GM12878 (cell line): ENCODE results near the gene ITCH. TPM values are rescaled to one million over a fixed set of nuclear protein-coding genes. Genes with fewer than 3 reads are reported as not detected.

ENCODE experiments used
- BHLHE40 ChIP-seq, 2 experiments: fragments of 450-650 bp in 1 of 2; IDR thresholded peaks; 2 replicates each; pipeline ENCODE4 v1.6.1; 2011 to 2017; ENCODE audit warnings: low read depth in 2 of 2, borderline replicate concordance in 1 of 2, improper control_type of control experiment in 1 of 2, low read length in 1 of 2, mild to moderate bottlenecking in 1 of 2
- CEBPB ChIP-seq, 2 experiments: fragments of 150-350 bp in 1 of 2; IDR thresholded peaks; 2 replicates each; pipeline ENCODE4 v1.6.1; 2012 to 2014; ENCODE audit warnings: low read depth in 2 of 2, low read length in 2 of 2, borderline replicate concordance in 1 of 2, inconsistent platforms in 1 of 2
- CHD4 ChIP-seq: fragments of 200-600 bp; sonication (generic); IDR thresholded peaks from 2 replicates; pipeline ENCODE4 v1.6.1; 2016; ENCODE audit warnings: mild to moderate bottlenecking
- EED ChIP-seq: sonication (generic); IDR thresholded peaks from 2 replicates; pipeline ENCODE4 v1.6.1; 2016; ENCODE audit warnings: antibody characterized with exemption, low read depth
- ETV6 ChIP-seq, 2 experiments: fragments of 450-650 bp in 1 of 2; IDR thresholded peaks in 1 of 2; conservative IDR thresholded peaks in 1 of 2; 2 replicates each; pipeline ENCODE4 v1.6.1; 2014; ENCODE audit warnings: antibody characterized with exemption in 1 of 2, borderline replicate concordance in 1 of 2, low read depth in 1 of 2, mild to moderate bottlenecking in 1 of 2, moderate library complexity in 1 of 2
- EZH2 ChIP-seq: IDR thresholded peaks from 2 replicates; pipeline ENCODE4 v1.6.1; 2012; ENCODE audit warnings: low read depth, mild to moderate bottlenecking, control low read depth, inconsistent platforms, low read length, borderline replicate concordance; ENCODE audit not compliant: control insufficient read depth
- GABPA ChIP-seq: IDR thresholded peaks from 2 replicates; pipeline ENCODE4 v1.6.1; 2014; ENCODE audit warnings: antibody characterized with exemption, low read depth, mild to moderate bottlenecking, inconsistent platforms
- IKZF2 ChIP-seq, 2 experiments: fragments of 450-650 bp; IDR thresholded peaks; 2 replicates each; pipeline ENCODE4 v1.6.1; 2017; ENCODE audit warnings: mild to moderate bottlenecking in 2 of 2, moderate library complexity in 2 of 2
- IRF4 ChIP-seq: IDR thresholded peaks from 2 replicates; pipeline ENCODE4 v1.6.1; 2011; ENCODE audit warnings: low read depth, low read length
- NFYB ChIP-seq: IDR thresholded peaks from 2 replicates; pipeline ENCODE4 v1.6.1; 2011; ENCODE audit warnings: low read depth, mild to moderate bottlenecking, low read length, improper control_type of control experiment, moderate library complexity; ENCODE audit not compliant: insufficient read depth
- NR2F1 ChIP-seq: fragments of 450-650 bp; conservative IDR thresholded peaks from 2 replicates; pipeline ENCODE4 v1.6.1; 2017; ENCODE audit warnings: mild to moderate bottlenecking
- PAX5 ChIP-seq: IDR thresholded peaks from 2 replicates; pipeline ENCODE4 v1.6.1; 2011; ENCODE audit warnings: low read depth, low read length, borderline replicate concordance
- RCOR1 ChIP-seq: conservative IDR thresholded peaks from 2 replicates; pipeline ENCODE4 v1.6.1; 2012; ENCODE audit warnings: low read depth, low read length, improper control_type of control experiment
- TCF3 ChIP-seq: IDR thresholded peaks from 2 replicates; pipeline ENCODE4 v1.6.1; 2012; ENCODE audit warnings: low read depth, mild to moderate bottlenecking, low read length, borderline replicate concordance; ENCODE audit not compliant: insufficient read depth
- ZNF622 ChIP-seq: fragments of 450-650 bp; IDR thresholded peaks from 2 replicates; pipeline ENCODE4 v1.6.1; 2017; ENCODE audit warnings: mild to moderate bottlenecking, inconsistent platforms
- ZZZ3 ChIP-seq: IDR thresholded peaks from 2 replicates; pipeline ENCODE4 v1.6.1; 2011; ENCODE audit warnings: low read depth; ENCODE audit not compliant: control insufficient read depth, insufficient read length
- polyA plus RNA-seq, 11 experiments: library from polyadenylated mRNA; depleted of rRNA in 4 of 11; unstranded in 6 of 11; stranded (reverse) in 5 of 11; fragments of >200 nt; fragmentation: Nextera tagmentation in 4 of 11; fragmentation: Illumina TruSeq in 1 of 11; extraction: Ambion mirVana in 4 of 11; extraction: Trizol in 1 of 11; gene quantifications; 1 replicate in 1 of 11; 2 replicates in 10 of 11; pipeline versions ENCODE4 v1.2.1 to v1.2.3, GENCODE V29; 2011 to 2016; ENCODE audit warnings: inconsistent platforms in 2 of 11, missing spikeins in 2 of 11, low read depth in 1 of 11
- total RNA-seq, 4 experiments: library from RNA; depleted of rRNA in 3 of 4; stranded (reverse); fragments of >200 nt in 3 of 4; fragmentation: Illumina TruSeq in 1 of 4; extraction: Trizol in 1 of 4; gene quantifications; 2 replicates each; pipeline versions ENCODE4 v1.2.1 to v1.2.3, GENCODE V29; 2013 to 2021
- TF ChIP-seq, protein P1 (sequence below): IDR thresholded peaks from 2 replicates; pipeline ENCODE4 v1.6.1; 2012; ENCODE audit warnings: low read length, inconsistent platforms
- TF ChIP-seq, protein P2 (sequence below): fragments of 450-650 bp; IDR thresholded peaks from 2 replicates; pipeline ENCODE4 v1.6.1; 2017; ENCODE audit warnings: mild to moderate bottlenecking, moderate library complexity
- TF ChIP-seq, protein P3 (sequence below): IDR thresholded peaks from 2 replicates; pipeline ENCODE4 v1.6.1; 2012; ENCODE audit warnings: low read depth, low read length, improper control_type of control experiment
- TF ChIP-seq, protein P4 (sequence below): fragments of 450-650 bp; conservative IDR thresholded peaks from 2 replicates; pipeline ENCODE4 v1.6.1; 2017; ENCODE audit warnings: mild to moderate bottlenecking, moderate library complexity
- TF ChIP-seq, protein P5 (sequence below): IDR thresholded peaks from 2 replicates; pipeline ENCODE4 v1.6.1; 2012; ENCODE audit warnings: low read depth, low read length, improper control_type of control experiment

ITCH gene
- total and polyA plus RNA-seq, 10 of the 15 experiments (the other 5 are each of a cell fraction or from before 2014, with no cell fraction given) = 7.5 to 46.1 (median 21.5) TPM

DNA sequence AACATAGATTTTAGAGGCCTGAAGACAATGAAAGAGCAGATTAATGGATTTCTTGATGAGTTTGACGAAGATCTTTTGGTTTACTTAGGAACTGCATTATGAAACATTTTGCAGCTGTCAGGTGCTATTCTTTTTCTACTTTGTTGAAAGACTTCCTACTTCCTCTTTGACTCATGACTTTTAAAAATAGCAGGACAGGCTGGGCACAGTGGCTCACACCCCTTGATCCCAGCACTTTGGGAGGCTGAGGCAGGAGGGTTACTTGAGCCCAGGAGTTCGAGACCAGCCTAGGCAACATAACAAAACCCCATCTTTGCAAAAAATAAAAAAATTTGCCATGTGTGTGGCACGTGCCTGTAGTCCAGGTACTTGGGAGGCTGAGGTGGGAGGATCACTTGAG lies 52.0 kb downstream of the ITCH start (continued):
- TF ChIP-seq, protein P1, sequence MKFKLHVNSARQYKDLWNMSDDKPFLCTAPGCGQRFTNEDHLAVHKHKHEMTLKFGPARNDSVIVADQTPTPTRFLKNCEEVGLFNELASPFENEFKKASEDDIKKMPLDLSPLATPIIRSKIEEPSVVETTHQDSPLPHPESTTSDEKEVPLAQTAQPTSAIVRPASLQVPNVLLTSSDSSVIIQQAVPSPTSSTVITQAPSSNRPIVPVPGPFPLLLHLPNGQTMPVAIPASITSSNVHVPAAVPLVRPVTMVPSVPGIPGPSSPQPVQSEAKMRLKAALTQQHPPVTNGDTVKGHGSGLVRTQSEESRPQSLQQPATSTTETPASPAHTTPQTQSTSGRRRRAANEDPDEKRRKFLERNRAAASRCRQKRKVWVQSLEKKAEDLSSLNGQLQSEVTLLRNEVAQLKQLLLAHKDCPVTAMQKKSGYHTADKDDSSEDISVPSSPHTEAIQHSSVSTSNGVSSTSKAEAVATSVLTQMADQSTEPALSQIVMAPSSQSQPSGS = 0 out of 2 replicates have a peak, but pooled peaks have one; percentile 41
- TF ChIP-seq PAX5 (peak; percentile 20; the same call in 1 of the 2 replicates), CEBPB (IDR thresholded peaks at IDR 0.05; ENCODE audit: borderline replicate concordance in 1 of 2, low read depth in 2 of 2, low read length in 2 of 2) (peak in 1 of 2 experiments; percentile 64; a peak in 1 of 4 replicates), EZH2 (no peak), ZNF622 (no peak), BHLHE40 (IDR thresholded peaks at IDR 0.05; ENCODE audit: borderline replicate concordance in 1 of 2, low read depth in 2 of 2, low read length in 1 of 2) (peak; percentile 22 to 87), RCOR1 (0 out of 2 replicates have a peak, but pooled peaks have one; percentile 47), IKZF2 (IDR thresholded peaks at IDR 0.05) (peak; percentile 86 to 91; a peak in 3 of 4 replicates), ETV6 (conservative IDR thresholded peaks at IDR 0.05 in 1 of 2, IDR thresholded peaks at IDR 0.05 in 1 of 2; ENCODE audit: borderline replicate concordance in 1 of 2, low read depth in 1 of 2) (peak in 1 of 2 experiments; percentile 69; a peak in 1 of 4 replicates), CHD4 (0 out of 2 replicates have a peak, but pooled peaks have one; percentile 38), EED (peak; percentile 89), IRF4 (peak; percentile 69; the same call in 1 of the 2 replicates), GABPA (peak; percentile 51; the same call in 1 of the 2 replicates), NFYB (no peak), TCF3 (peak; percentile 78; the same call in 1 of the 2 replicates), ZZZ3 (no peak), NR2F1 (peak; percentile 23; the same call in 1 of the 2 replicates)
- TF ChIP-seq, protein P2, sequence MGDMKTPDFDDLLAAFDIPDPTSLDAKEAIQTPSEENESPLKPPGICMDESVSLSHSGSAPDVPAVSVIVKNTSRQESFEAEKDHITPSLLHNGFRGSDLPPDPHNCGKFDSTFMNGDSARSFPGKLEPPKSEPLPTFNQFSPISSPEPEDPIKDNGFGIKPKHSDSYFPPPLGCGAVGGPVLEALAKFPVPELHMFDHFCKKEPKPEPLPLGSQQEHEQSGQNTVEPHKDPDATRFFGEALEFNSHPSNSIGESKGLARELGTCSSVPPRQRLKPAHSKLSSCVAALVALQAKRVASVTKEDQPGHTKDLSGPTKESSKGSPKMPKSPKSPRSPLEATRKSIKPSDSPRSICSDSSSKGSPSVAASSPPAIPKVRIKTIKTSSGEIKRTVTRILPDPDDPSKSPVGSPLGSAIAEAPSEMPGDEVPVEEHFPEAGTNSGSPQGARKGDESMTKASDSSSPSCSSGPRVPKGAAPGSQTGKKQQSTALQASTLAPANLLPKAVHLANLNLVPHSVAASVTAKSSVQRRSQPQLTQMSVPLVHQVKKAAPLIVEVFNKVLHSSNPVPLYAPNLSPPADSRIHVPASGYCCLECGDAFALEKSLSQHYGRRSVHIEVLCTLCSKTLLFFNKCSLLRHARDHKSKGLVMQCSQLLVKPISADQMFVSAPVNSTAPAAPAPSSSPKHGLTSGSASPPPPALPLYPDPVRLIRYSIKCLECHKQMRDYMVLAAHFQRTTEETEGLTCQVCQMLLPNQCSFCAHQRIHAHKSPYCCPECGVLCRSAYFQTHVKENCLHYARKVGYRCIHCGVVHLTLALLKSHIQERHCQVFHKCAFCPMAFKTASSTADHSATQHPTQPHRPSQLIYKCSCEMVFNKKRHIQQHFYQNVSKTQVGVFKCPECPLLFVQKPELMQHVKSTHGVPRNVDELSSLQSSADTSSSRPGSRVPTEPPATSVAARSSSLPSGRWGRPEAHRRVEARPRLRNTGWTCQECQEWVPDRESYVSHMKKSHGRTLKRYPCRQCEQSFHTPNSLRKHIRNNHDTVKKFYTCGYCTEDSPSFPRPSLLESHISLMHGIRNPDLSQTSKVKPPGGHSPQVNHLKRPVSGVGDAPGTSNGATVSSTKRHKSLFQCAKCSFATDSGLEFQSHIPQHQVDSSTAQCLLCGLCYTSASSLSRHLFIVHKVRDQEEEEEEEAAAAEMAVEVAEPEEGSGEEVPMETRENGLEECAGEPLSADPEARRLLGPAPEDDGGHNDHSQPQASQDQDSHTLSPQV = 0 out of 2 replicates have a peak, but pooled peaks have one; percentile 11
- TF ChIP-seq, protein P3, sequence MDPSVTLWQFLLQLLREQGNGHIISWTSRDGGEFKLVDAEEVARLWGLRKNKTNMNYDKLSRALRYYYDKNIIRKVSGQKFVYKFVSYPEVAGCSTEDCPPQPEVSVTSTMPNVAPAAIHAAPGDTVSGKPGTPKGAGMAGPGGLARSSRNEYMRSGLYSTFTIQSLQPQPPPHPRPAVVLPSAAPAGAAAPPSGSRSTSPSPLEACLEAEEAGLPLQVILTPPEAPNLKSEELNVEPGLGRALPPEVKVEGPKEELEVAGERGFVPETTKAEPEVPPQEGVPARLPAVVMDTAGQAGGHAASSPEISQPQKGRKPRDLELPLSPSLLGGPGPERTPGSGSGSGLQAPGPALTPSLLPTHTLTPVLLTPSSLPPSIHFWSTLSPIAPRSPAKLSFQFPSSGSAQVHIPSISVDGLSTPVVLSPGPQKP = no peak
- TF ChIP-seq, protein P4, sequence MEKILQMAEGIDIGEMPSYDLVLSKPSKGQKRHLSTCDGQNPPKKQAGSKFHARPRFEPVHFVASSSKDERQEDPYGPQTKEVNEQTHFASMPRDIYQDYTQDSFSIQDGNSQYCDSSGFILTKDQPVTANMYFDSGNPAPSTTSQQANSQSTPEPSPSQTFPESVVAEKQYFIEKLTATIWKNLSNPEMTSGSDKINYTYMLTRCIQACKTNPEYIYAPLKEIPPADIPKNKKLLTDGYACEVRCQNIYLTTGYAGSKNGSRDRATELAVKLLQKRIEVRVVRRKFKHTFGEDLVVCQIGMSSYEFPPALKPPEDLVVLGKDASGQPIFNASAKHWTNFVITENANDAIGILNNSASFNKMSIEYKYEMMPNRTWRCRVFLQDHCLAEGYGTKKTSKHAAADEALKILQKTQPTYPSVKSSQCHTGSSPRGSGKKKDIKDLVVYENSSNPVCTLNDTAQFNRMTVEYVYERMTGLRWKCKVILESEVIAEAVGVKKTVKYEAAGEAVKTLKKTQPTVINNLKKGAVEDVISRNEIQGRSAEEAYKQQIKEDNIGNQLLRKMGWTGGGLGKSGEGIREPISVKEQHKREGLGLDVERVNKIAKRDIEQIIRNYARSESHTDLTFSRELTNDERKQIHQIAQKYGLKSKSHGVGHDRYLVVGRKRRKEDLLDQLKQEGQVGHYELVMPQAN = peak; percentile 41; the same call in 1 of the 2 replicates
- TF ChIP-seq, protein P5, sequence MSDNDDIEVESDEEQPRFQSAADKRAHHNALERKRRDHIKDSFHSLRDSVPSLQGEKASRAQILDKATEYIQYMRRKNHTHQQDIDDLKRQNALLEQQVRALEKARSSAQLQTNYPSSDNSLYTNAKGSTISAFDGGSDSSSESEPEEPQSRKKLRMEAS = no peak
